ENCODE measurements around the gene SERPINF2.

- TF ChIP-seq POLR2A (IDR thresholded peaks at IDR 0.05) (no peak), CTCF (IDR thresholded peaks at IDR 0.05 in 8 of 11, conservative IDR thresholded peaks at IDR 0.05 in 3 of 11) (no peak)
Measured at GRCh38 chr17:1730326-1731193, 12.1 kb upstream of the SERPINF2 start.

Measured in spleen (tissue), 7 donors.